ENCODE results near the gene PDGFC. TPM values are rescaled to one million over a fixed set of nuclear protein-coding genes. Genes with fewer than 3 reads are reported as not detected.

The PDGFC gene
- polyA plus RNA-seq, 1 donor (not counting 4 experiments of a cell fraction or from before 2014, with no cell fraction given), result 29.7 TPM

- Histone ChIP-seq H3K79me2 (ENCODE audit: control insufficient read depth, insufficient read depth, low read length) (peaks cover 7% of the 10 kb centered on the region), H2AFZ (ENCODE audit: control insufficient read depth, low read length) (peak overlapping the region; percentile 50), H3K36me3 (ENCODE audit: control insufficient read depth in 2 of 2, extremely low read depth in 1 of 2, insufficient read depth in 2 of 2, low read length in 2 of 2) (no peaks in the 10 kb centered on the region), H3K27me3 (ENCODE audit: control insufficient read depth, extremely low read depth, insufficient read depth, low read length) (no peaks in the 10 kb centered on the region), H3K9me1 (ENCODE audit: control insufficient read depth, extremely low read depth, insufficient read depth, low read length) (no peaks in the 10 kb centered on the region), H3K9ac (ENCODE audit: control insufficient read depth, extremely low read depth, insufficient read depth, low read length) (peak overlapping the region; percentile 62), H3K4me1 (ENCODE audit: control insufficient read depth, extremely low read depth, insufficient read depth, low read length) (peaks cover 20% of the 10 kb centered on the region), H3K27ac (ENCODE audit: control insufficient read depth, insufficient read depth, low read length) (peak overlapping the region; percentile 80), H3K4me2 (ENCODE audit: control insufficient read depth, extremely low read depth, insufficient read depth, low read depth, low read length) (peak overlapping the region; percentile 66), H3K4me3 (ENCODE audit: control insufficient read depth in 2 of 3, extremely low read depth in 1 of 3, insufficient read depth in 2 of 3, low read depth in 1 of 3, low read length in 3 of 3) (no peak overlapping the region), H3K9me3 (ENCODE audit: control insufficient read depth, low read depth, low read length) (no peaks in the 10 kb centered on the region), H4K20me1 (ENCODE audit: control insufficient read depth, extremely low read depth, insufficient read depth, low read length) (no peaks in the 10 kb centered on the region)
- no peak for TF ChIP-seq EZH2 (IDR thresholded peaks at IDR 0.05; ENCODE audit: low read length)
- TF ChIP-seq, protein P1, sequence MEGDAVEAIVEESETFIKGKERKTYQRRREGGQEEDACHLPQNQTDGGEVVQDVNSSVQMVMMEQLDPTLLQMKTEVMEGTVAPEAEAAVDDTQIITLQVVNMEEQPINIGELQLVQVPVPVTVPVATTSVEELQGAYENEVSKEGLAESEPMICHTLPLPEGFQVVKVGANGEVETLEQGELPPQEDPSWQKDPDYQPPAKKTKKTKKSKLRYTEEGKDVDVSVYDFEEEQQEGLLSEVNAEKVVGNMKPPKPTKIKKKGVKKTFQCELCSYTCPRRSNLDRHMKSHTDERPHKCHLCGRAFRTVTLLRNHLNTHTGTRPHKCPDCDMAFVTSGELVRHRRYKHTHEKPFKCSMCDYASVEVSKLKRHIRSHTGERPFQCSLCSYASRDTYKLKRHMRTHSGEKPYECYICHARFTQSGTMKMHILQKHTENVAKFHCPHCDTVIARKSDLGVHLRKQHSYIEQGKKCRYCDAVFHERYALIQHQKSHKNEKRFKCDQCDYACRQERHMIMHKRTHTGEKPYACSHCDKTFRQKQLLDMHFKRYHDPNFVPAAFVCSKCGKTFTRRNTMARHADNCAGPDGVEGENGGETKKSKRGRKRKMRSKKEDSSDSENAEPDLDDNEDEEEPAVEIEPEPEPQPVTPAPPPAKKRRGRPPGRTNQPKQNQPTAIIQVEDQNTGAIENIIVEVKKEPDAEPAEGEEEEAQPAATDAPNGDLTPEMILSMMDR (optimal IDR thresholded peaks at IDR 0.05 in 1 of 3, IDR thresholded peaks at IDR 0.05 in 1 of 3, conservative IDR thresholded peaks at IDR 0.05 in 1 of 3; ENCODE audit: extremely low read depth in 1 of 3, insufficient read depth in 2 of 3, low read length in 3 of 3), result no peak
- FAIRE-seq, result peak; percentile 83
- DNase-seq (ENCODE audit: low read depth, low spot score), result no peak
- dilution Hi-C loops (cut with MboI; ENCODE audit: extremely low pct_ligation_motif_present, low sequenced_read_pairs), result no loop called here
Measured at GRCh38 chr4:156815717-156816359, 155.8 kb downstream of the PDGFC start.

- no peaks in the 10 kb centered on the region for H3K9me3 ChIP-seq (ENCODE audit: control insufficient read depth, low read depth, low read length)
- TF ChIP-seq, protein P1 (optimal IDR thresholded peaks at IDR 0.05 in 1 of 3, IDR thresholded peaks at IDR 0.05 in 1 of 3, conservative IDR thresholded peaks at IDR 0.05 in 1 of 3; ENCODE audit: extremely low read depth in 1 of 3, insufficient read depth in 2 of 3, low read length in 3 of 3), result no peak
- no peak for TF ChIP-seq EZH2 (IDR thresholded peaks at IDR 0.05; ENCODE audit: low read length)
- H3K9me1 ChIP-seq (ENCODE audit: control insufficient read depth, extremely low read depth, insufficient read depth, low read length), result no peaks in the 10 kb centered on the region
- no peak overlapping the region for H3K27ac ChIP-seq (ENCODE audit: control insufficient read depth, insufficient read depth, low read length)
- no peaks in the 10 kb centered on the region for H4K20me1 ChIP-seq (ENCODE audit: control insufficient read depth, extremely low read depth, insufficient read depth, low read length)
- FAIRE-seq, result no peak
- no peak overlapping the region for H3K4me2 ChIP-seq (ENCODE audit: control insufficient read depth, extremely low read depth, insufficient read depth, low read depth, low read length)
- H3K79me2 ChIP-seq (ENCODE audit: control insufficient read depth, insufficient read depth, low read length), result peaks cover 7% of the 10 kb centered on the region
- no peak for DNase-seq (ENCODE audit: low read depth, low spot score)
- dilution Hi-C loops (cut with MboI; ENCODE audit: extremely low pct_ligation_motif_present, low sequenced_read_pairs), result no loop called here
- peaks cover 20% of the 10 kb centered on the region for H3K4me1 ChIP-seq (ENCODE audit: control insufficient read depth, extremely low read depth, insufficient read depth, low read length)
- H2AFZ ChIP-seq (ENCODE audit: control insufficient read depth, low read length), result no peak overlapping the region
- H3K36me3 ChIP-seq (ENCODE audit: control insufficient read depth in 2 of 2, extremely low read depth in 1 of 2, insufficient read depth in 2 of 2, low read length in 2 of 2), result no peaks in the 10 kb centered on the region
- H3K9ac ChIP-seq (ENCODE audit: control insufficient read depth, extremely low read depth, insufficient read depth, low read length), result no peak overlapping the region
- H3K27me3 ChIP-seq (ENCODE audit: control insufficient read depth, extremely low read depth, insufficient read depth, low read length), result no peaks in the 10 kb centered on the region
- no peak overlapping the region for H3K4me3 ChIP-seq (ENCODE audit: control insufficient read depth in 2 of 3, extremely low read depth in 1 of 3, insufficient read depth in 2 of 3, low read depth in 1 of 3, low read length in 3 of 3)
Measured at GRCh38 chr4:156811963-156812362, 159.6 kb downstream of the PDGFC start.

All from keratinocyte (primary cell).